Ovary (tissue), 9 donors: Measurements from ENCODE around the gene VARS1. TPM values are rescaled to one million over a fixed set of nuclear protein-coding genes. Genes with fewer than 3 reads are reported as not detected.
A peak's percentile ranks its signal among the peaks of the same experiment; 100 is the strongest.

Experiments used
- DNase-seq, 5 donors: peaks; one replicate each; pipeline ENCODE4 v3.0.0-alpha.2; 2019 to 2020
- H3K27ac ChIP-seq, 2 donors: fragments of 200-600 bp; one replicate each; pipeline versions ENCODE4 v1.5.1 to v1.8.0; 2019 to 2022
- H3K27me3 ChIP-seq: fragments of 200-600 bp; one replicate; pipeline ENCODE4 v1.8.0; 2022
- H3K36me3 ChIP-seq: fragments of 200-600 bp; sonication (generic); one replicate; pipeline ENCODE4 v1.5.1; 2019
- H3K4me1 ChIP-seq: one replicate; pipeline ENCODE4 v1.8.1; 2013; ENCODE audit warnings: mild to moderate bottlenecking, moderate library complexity; ENCODE audit not compliant: insufficient read depth
- H3K4me3 ChIP-seq: fragments of 200-600 bp; sonication (generic); one replicate; pipeline ENCODE4 v1.5.1; 2017
- H3K9me3 ChIP-seq, 2 donors: fragments of 200-600 bp in 1 of 2; sonication (generic) in 1 of 2; one replicate each; pipeline versions ENCODE4 v1.5.1 to v1.8.1; 2013 to 2019; ENCODE audit warnings: mild to moderate bottlenecking in 1 of 2, moderate library complexity in 1 of 2
- EP300 ChIP-seq: sonication (generic); formaldehyde crosslinking; IDR thresholded peaks from one replicate; pipeline ENCODE4 v1.6.1; 2017; ENCODE audit warnings: antibody characterized with exemption
- POLR2A ChIP-seq: fragments of 450-650 bp; IDR thresholded peaks from one replicate; pipeline ENCODE4 v1.6.1; 2017; ENCODE audit warnings: antibody characterized with exemption, mild to moderate bottlenecking, moderate library complexity
- WGBS, 3 donors: extraction: QIAGEN DNeasy Blood & Tissue Kit in 1 of 3; methylation state at CpG; one replicate each; pipeline versions ENCODE4 v1.1.5 to v1.1.7; 2013 to 2017; 5-methylcytosine and 5-hydroxymethylcytosine counted together
- intact Hi-C, 4 donors: fragments of 100-400 bp; cut with DNase I; formaldehyde crosslinking; loops; one replicate each; pipeline versions ENCODE4 v1.11.0 to v1.15.1; 2022 to 2023
- polyA plus RNA-seq, 2 donors: library from polyadenylated mRNA; stranded (reverse); fragments of 200-250 nt in 1 of 2; fragments of 350-450 nt in 1 of 2; fragmentation: Illumina TruSeq in 1 of 2; extraction: RNeasy Lipid Tissue Mini Kit (QIAGEN cat#74804) in 1 of 2; gene quantifications; one replicate each; pipeline ENCODE4 v1.2.3, GENCODE V29; 2013 to 2014
- total RNA-seq, 7 donors: library from RNA; depleted of rRNA in 2 of 7; stranded (reverse); fragments of >200 nt in 2 of 7; fragmentation: NEBNext Ultra II Directional in 3 of 7; extraction: Animal tissue kit (Norgen Biotek cat#: 25700) in 3 of 7; gene quantifications; one replicate each; pipeline versions ENCODE4 v1.1.0 to v1.2.4, GENCODE V29; 2016 to 2023
- TF ChIP-seq, protein P1 (sequence below), 3 donors: fragments of 450-650 bp in 2 of 3; fragments of 200-600 bp in 1 of 3; IDR thresholded peaks; one replicate each; pipeline versions ENCODE4 v1.5.1 to v1.8.0; 2016 to 2022; ENCODE audit warnings: antibody characterized with exemption in 3 of 3, mild to moderate bottlenecking in 1 of 3
- donor health status: DM: no; HTN: no; CAD: no; lungs with moderate emphysema.
- donor health status: DM: no; HTN: no; CAD: no.
- donor health status: Bipolar disorder and iron deficiency.
- donor health status: DM: yes; HTN: yes; CAD: no.
- donor health status: DM: no; HTN: no; CAD: no.
- donor health status: DM: yes; HTN: yes; CAD: no.

The VARS1 gene
- total and polyA plus RNA-seq, 9 donors: 16.0 to 73.6 (median 43.8) TPM

GRCh38 chr6:31830886-31831335 lies 35.4 kb upstream of the VARS1 start:
- intact Hi-C loops: loop anchor here (2.0 to 10.0 kb wide), 8 partner anchors 34 to 286 kb away; partner anchors contain the start of genes CLIC1 (in 2 of the 4), LY6G5C (in 2 of the 4), ATP6V1G2 (in 1 of the 4) and CSNK2B (in 1 of the 4)
- WGBS, 3 donors: 49 to 54% (median 50%) methylated on average over 6 of the region's 6 CpGs
- Histone ChIP-seq H3K4me3 (peak overlapping the region; percentile 64), H3K27ac (peak overlapping the region; percentile 47 to 61), H3K9me3 (no peaks in the 10 kb centered on the region), H3K27me3 (no peaks in the 10 kb centered on the region), H3K36me3 (no peaks in the 10 kb centered on the region), H3K4me1 (peaks cover 9% of the 10 kb centered on the region)
- no peak for TF ChIP-seq POLR2A
- TF ChIP-seq, protein P1, sequence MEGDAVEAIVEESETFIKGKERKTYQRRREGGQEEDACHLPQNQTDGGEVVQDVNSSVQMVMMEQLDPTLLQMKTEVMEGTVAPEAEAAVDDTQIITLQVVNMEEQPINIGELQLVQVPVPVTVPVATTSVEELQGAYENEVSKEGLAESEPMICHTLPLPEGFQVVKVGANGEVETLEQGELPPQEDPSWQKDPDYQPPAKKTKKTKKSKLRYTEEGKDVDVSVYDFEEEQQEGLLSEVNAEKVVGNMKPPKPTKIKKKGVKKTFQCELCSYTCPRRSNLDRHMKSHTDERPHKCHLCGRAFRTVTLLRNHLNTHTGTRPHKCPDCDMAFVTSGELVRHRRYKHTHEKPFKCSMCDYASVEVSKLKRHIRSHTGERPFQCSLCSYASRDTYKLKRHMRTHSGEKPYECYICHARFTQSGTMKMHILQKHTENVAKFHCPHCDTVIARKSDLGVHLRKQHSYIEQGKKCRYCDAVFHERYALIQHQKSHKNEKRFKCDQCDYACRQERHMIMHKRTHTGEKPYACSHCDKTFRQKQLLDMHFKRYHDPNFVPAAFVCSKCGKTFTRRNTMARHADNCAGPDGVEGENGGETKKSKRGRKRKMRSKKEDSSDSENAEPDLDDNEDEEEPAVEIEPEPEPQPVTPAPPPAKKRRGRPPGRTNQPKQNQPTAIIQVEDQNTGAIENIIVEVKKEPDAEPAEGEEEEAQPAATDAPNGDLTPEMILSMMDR (IDR thresholded peaks at IDR 0.05): no peak
- TF ChIP-seq EP300: no peak
- DNase-seq: peak in 1 of 5 donors; percentile 13

GRCh38 chr6:31829633-31830283 lies 34.2 kb upstream of the VARS1 start:
- peak in 4 of 5 donors; percentile 57 to 69 (median 64) for DNase-seq
- Histone ChIP-seq H3K4me1 (peaks cover 10% of the 10 kb centered on the region), H3K36me3 (no peaks in the 10 kb centered on the region), H3K4me3 (peak overlapping the region; percentile 64), H3K9me3 (no peaks in the 10 kb centered on the region), H3K27ac (peak overlapping the region in 1 of 2 donors; percentile 74), H3K27me3 (no peaks in the 10 kb centered on the region)
- TF ChIP-seq EP300 (no peak), POLR2A (peak; percentile 18)
- TF ChIP-seq, protein P1 (IDR thresholded peaks at IDR 0.05): peak in 2 of 3 donors; percentile 23 to 58
- 0 to 2% (median 0%) methylated on average over 15 of the region's 15 CpGs for WGBS, 3 donors
- intact Hi-C loops: loop anchor here (2.0 to 10.0 kb wide), 9 partner anchors 32 to 285 kb away; partner anchors contain the start of genes CLIC1 (in 2 of the 4), DDAH2 (in 2 of the 4), LY6G5C (in 2 of the 4) and ATP6V1G2 (in 1 of the 4)

DNA sequence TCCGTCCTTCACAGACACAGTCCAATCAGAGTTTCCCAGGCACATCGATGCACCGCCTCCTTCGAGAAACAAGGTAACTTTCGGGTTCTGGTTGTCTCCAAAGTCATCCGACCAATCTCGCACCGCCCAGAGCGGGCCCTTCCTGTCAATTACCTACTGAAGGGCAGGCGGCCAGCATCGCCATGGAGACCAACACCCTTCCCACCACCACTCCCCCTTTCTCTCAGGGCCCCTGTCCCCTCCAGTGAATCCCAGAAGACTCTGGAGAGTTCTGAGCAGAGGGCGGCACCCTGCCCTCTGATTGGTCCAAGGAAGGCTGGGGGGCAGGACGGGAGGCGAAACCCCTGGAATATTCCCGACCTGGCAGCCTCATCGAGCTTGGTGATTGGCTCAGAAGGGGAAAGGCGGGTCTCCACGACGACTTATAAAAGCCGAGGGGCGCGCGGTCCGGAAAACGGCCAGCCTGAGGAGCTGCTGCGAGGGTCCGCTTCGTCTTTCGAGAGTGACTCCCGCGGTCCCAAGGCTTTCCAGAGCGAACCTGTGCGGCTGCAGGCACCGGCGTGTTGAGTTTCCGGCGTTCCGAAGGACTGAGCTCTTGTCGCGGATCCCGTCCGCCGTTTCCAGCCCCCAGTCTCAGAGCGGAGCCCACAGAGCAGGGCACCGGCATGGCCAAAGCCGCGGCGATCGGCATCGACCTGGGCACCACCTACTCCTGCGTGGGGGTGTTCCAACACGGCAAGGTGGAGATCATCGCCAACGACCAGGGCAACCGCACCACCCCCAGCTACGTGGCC lies 31.9 kb upstream of the VARS1 start, which contains the start of gene HSPA1B:
Gene HSPA1B (plus strand): TSS at position 453 of the 794 bp plus-strand sequence. CDS start 213 bp downstream, at position 666.
- no peaks in the 10 kb centered on the region for H3K9me3 ChIP-seq
- no peaks in the 10 kb centered on the region for H3K36me3 ChIP-seq
- intact Hi-C loops: loop anchor here in 1 of 4 donors (5.0 kb wide), 1 partner anchor 100 kb away; the partner anchor contains the start of gene DDAH2
- peak within 1 kb of the TSS; percentile 66 for H3K4me3 ChIP-seq
- peak; percentile 99 to 100 (median 100) for DNase-seq
- 0% methylated on average over 25 to 51 of the region's 56 CpGs for WGBS, 3 donors
- H3K4me1 ChIP-seq: peaks cover 10% of the 10 kb centered on the region
- peak within 1 kb of the TSS; percentile 96 to 98 for H3K27ac ChIP-seq
- peak; percentile 96 for TF ChIP-seq EP300
- TF ChIP-seq, protein P1 (IDR thresholded peaks at IDR 0.05): peak in 1 of 3 donors; percentile 46
- peak; percentile 100 for TF ChIP-seq POLR2A
- no peaks in the 10 kb centered on the region for H3K27me3 ChIP-seq

DNA sequence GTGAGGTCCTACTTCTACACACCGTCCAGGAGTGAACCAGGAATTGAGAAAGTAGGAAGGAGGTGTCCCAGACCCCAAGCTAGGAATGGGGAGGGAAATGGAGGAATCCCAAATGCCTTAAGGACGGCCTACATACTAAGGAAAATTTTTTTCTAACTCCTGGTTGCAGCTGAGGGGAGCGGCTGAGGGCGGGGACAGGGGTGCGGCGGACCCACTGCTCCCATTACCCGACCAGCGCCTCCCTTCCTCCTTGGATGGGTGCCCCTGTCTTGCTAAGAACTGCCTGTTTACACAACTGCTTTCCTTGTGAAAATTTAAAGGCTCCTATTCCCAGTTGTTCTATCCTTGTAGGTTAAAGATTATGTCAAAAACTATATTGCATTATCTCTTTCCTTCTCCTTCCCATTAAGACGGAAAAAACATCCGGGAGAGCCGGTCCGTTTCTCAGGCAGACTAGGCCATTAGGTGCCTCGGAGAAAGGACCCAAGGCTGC lies 31.3 kb upstream of the VARS1 start:
- TF ChIP-seq POLR2A (peak; percentile 72), EP300 (no peak)
- Histone ChIP-seq H3K9me3 (no peaks in the 10 kb centered on the region), H3K27ac (peak overlapping the region; percentile 91 to 96), H3K4me3 (peak overlapping the region; percentile 28), H3K4me1 (peaks cover 10% of the 10 kb centered on the region), H3K36me3 (no peaks in the 10 kb centered on the region), H3K27me3 (no peaks in the 10 kb centered on the region)
- DNase-seq: peak; percentile 84 to 91 (median 89)
- intact Hi-C loops: loop anchor here in 1 of 4 donors (5.0 kb wide), 1 partner anchor 100 kb away; the partner anchor contains the start of gene DDAH2
- WGBS, 3 donors: 0 to 1% (median 1%) methylated on average over 13 of the region's 13 CpGs
